Stomach (tissue), 4 donors: ENCODE data around the gene ATXN3L.

Experiments
- CTCF ChIP-seq, 7 experiments: fragments of 450-650 bp in 4 of 7; fragments of 200-600 bp in 3 of 7; sonication (generic) in 3 of 7; IDR thresholded peaks; one replicate each; pipeline ENCODE4 v1.5.1; 2016 to 2019; ENCODE audit warnings: antibody characterized with exemption in 7 of 7, control low read depth in 2 of 7, mild to moderate bottlenecking in 1 of 7
- POLR2A ChIP-seq, 4 donors: fragments of 450-650 bp; IDR thresholded peaks; one replicate each; pipeline ENCODE4 v1.6.1; 2016; ENCODE audit warnings: antibody characterized with exemption in 4 of 4, control low read depth in 2 of 4, mild to moderate bottlenecking in 1 of 4, moderate library complexity in 1 of 4
- POLR2AphosphoS5 ChIP-seq, 3 donors: sonication (generic); formaldehyde crosslinking; IDR thresholded peaks; one replicate each; pipeline ENCODE4 v1.6.1; 2016; ENCODE audit warnings: antibody characterized with exemption in 3 of 3

GRCh38 chrX:13338996-13339515 is 19.2 kb upstream of the ATXN3L start:
- TF ChIP-seq POLR2A (IDR thresholded peaks at IDR 0.05) (no peak), CTCF (IDR thresholded peaks at IDR 0.05) (no peak), POLR2AphosphoS5 (IDR thresholded peaks at IDR 0.05) (no peak)
